SK-N-SH (cell line): ENCODE data around the gene TNFRSF19. TPM values are rescaled to one million over a fixed set of nuclear protein-coding genes. Genes with fewer than 3 reads are reported as not detected.

ENCODE experiments used
- CTCF ChIA-PET: fragments of 300-600, 350-600 bp; formaldehyde crosslinking; extraction: SDS; loops from one replicate; lab custom pipeline; 2021; lab: Yijun Ruan, JAX
- POLR2A ChIA-PET: fragments of 350-600 bp; sonication (Branson Sonifier 250); formaldehyde crosslinking; extraction: SDS; loops from one replicate; lab custom pipeline; 2020; ENCODE audit warnings: antibody characterized with exemption, inconsistent platforms; lab: Yijun Ruan, JAX
- DNase-seq: peaks from one replicate; pipeline ENCODE4 v3.0.0; 2012
- H2AFZ ChIP-seq: fragments of 200-600 bp; sonication (generic); 2 replicates; pipeline ENCODE4 v1.8.1; 2016; ENCODE audit warnings: antibody characterized with exemption, mild to moderate bottlenecking, low read depth
- H3F3A ChIP-seq: fragments of 200-600 bp; sonication (generic); replicated peaks from 2 replicates; pipeline ENCODE3; 2016; ENCODE audit warnings: antibody characterized with exemption, mild to moderate bottlenecking; ENCODE audit not compliant: insufficient read depth
- H3K27ac ChIP-seq, 2 experiments: fragments of 200-500 bp in 1 of 2; fragments of 200-600 bp in 1 of 2; sonication (Bioruptor generic) in 1 of 2; sonication (generic), shearing (Covaris generic) in 1 of 2; 2 replicates each; pipeline versions ENCODE4 v1.5.1 to v1.6.1; 2014 to 2016; ENCODE audit warnings: low read depth in 2 of 2, inconsistent platforms in 1 of 2, low read length in 1 of 2, mild to moderate bottlenecking in 1 of 2, mixed read lengths in 1 of 2
- H3K27me3 ChIP-seq: fragments of 200-600 bp; sonication (generic), shearing (Covaris generic); 2 replicates; pipeline ENCODE4 v1.6.1; 2016; ENCODE audit warnings: mixed run types; ENCODE audit not compliant: insufficient read depth
- H3K36me3 ChIP-seq, 2 experiments: fragments of 200-500 bp in 1 of 2; fragments of 200-600 bp in 1 of 2; sonication (Bioruptor generic) in 1 of 2; sonication (generic) in 1 of 2; replicated peaks in 1 of 2; 2 replicates each; pipeline versions ENCODE3 to v1.5.1; 2014 to 2016; ENCODE audit warnings: low read length in 1 of 2, mild to moderate bottlenecking in 1 of 2; ENCODE audit not compliant: insufficient read depth in 2 of 2, control insufficient read depth in 1 of 2
- H3K4me1 ChIP-seq, 2 experiments: fragments of 200-500 bp in 1 of 2; fragments of 200-600 bp in 1 of 2; sonication (Bioruptor generic) in 1 of 2; sonication (generic), shearing (Covaris generic) in 1 of 2; 2 replicates each; pipeline versions ENCODE4 v1.5.1 to v1.6.1; 2014 to 2016; ENCODE audit warnings: low read depth in 1 of 2, low read length in 1 of 2, mixed run types in 1 of 2; ENCODE audit not compliant: insufficient read depth in 2 of 2, control insufficient read depth in 1 of 2
- H3K4me2 ChIP-seq: fragments of 200-600 bp; sonication (generic), shearing (Covaris generic); 2 replicates; pipeline ENCODE4 v1.6.1; 2017; ENCODE audit warnings: mixed run types
- H3K4me3 ChIP-seq, 2 experiments: fragments of 200-500 bp in 1 of 2; fragments of 200-600 bp in 1 of 2; sonication (Bioruptor generic) in 1 of 2; sonication (generic), shearing (Covaris generic) in 1 of 2; 2 replicates each; pipeline versions ENCODE4 v1.5.1 to v1.8.1; 2014 to 2016; ENCODE audit warnings: low read depth in 2 of 2, inconsistent platforms in 1 of 2, low read length in 1 of 2, mild to moderate bottlenecking in 1 of 2, mixed read lengths in 1 of 2, moderate library complexity in 1 of 2
- H3K79me2 ChIP-seq: fragments of 200-600 bp; sonication (generic); 2 replicates; pipeline ENCODE4 v1.8.1; 2017; ENCODE audit warnings: mild to moderate bottlenecking; ENCODE audit not compliant: insufficient read depth
- H3K9ac ChIP-seq: fragments of 200-600 bp; sonication (generic); 2 replicates; pipeline ENCODE4 v1.6.1; 2017; ENCODE audit warnings: mixed run types
- H3K9me2 ChIP-seq: fragments of 200-600 bp; sonication (generic); 2 replicates; pipeline ENCODE4 v1.6.1; 2017; ENCODE audit warnings: mixed run types
- H3K9me3 ChIP-seq: fragments of 200-600 bp; sonication (generic); 2 replicates; pipeline ENCODE4 v1.6.1; 2017; ENCODE audit warnings: mixed run types, mild to moderate bottlenecking, moderate library complexity
- H4K20me1 ChIP-seq: fragments of 200-600 bp; sonication (generic); 2 replicates; pipeline ENCODE4 v1.6.1; 2017; ENCODE audit warnings: mild to moderate bottlenecking, mixed run types; ENCODE audit not compliant: insufficient read depth
- CHD2 ChIP-seq: fragments of 150-350 bp; IDR thresholded peaks from 2 replicates; pipeline ENCODE4 v1.6.1; 2018; ENCODE audit warnings: low read length; ENCODE audit not compliant: partially characterized antibody
- EZH2phosphoT487 ChIP-seq: fragments of 200-600 bp; sonication (generic); IDR thresholded peaks from 2 replicates; pipeline ENCODE4 v1.6.1; 2017; ENCODE audit warnings: low read depth, mixed run types, mild to moderate bottlenecking, antibody characterized with exemption, moderate library complexity, borderline replicate concordance
- FOSL2 ChIP-seq: IDR thresholded peaks from 2 replicates; pipeline ENCODE4 v1.4.0; 2012; ENCODE audit warnings: low read depth, mild to moderate bottlenecking, moderate library complexity, borderline replicate concordance
- FOXJ3 ChIP-seq: sonication (generic); formaldehyde crosslinking; IDR thresholded peaks from 2 replicates; pipeline ENCODE4 v1.5.1; 2020; ENCODE audit warnings: mild to moderate bottlenecking, missing genetic modification reagents
- FOXM1 ChIP-seq: IDR thresholded peaks from 2 replicates; pipeline ENCODE4 v1.4.0; 2012; ENCODE audit warnings: low read depth, mild to moderate bottlenecking
- MAX ChIP-seq: IDR thresholded peaks from 2 replicates; pipeline ENCODE4 v1.4.0; 2012; ENCODE audit warnings: low read depth
- MEF2A ChIP-seq: IDR thresholded peaks from 2 replicates; pipeline ENCODE4 v1.4.0; 2012; ENCODE audit warnings: low read depth, borderline replicate concordance
- MXI1 ChIP-seq: IDR thresholded peaks from 2 replicates; pipeline ENCODE4 v1.6.1; 2012; ENCODE audit warnings: mild to moderate bottlenecking, low read depth, low read length, improper control_type of control experiment
- NRF1 ChIP-seq: IDR thresholded peaks from 2 replicates; pipeline ENCODE4 v1.6.1; 2012; ENCODE audit warnings: low read depth, mild to moderate bottlenecking, low read length
- PBX3 ChIP-seq: IDR thresholded peaks from 2 replicates; pipeline ENCODE4; 2012
- POLR2AphosphoS5 ChIP-seq: IDR thresholded peaks from 2 replicates; pipeline ENCODE4 v1.6.1; 2012; ENCODE audit warnings: low read depth, low read length
- RAD21 ChIP-seq: IDR thresholded peaks from 2 replicates; pipeline ENCODE4 v1.6.1; 2012; ENCODE audit warnings: mild to moderate bottlenecking, low read length
- RCOR1 ChIP-seq: fragments of 150-350 bp; IDR thresholded peaks from 2 replicates; pipeline ENCODE4 v1.6.1; 2017; ENCODE audit warnings: antibody characterized with exemption, low read length
- REST ChIP-seq: IDR thresholded peaks from 2 replicates; pipeline ENCODE4 v1.6.1; 2012; ENCODE audit warnings: mild to moderate bottlenecking, low read depth, low read length, moderate library complexity
- RXRA ChIP-seq: IDR thresholded peaks from 2 replicates; pipeline ENCODE4 v1.4.0; 2012; ENCODE audit warnings: low read depth, mild to moderate bottlenecking, borderline replicate concordance
- SMC3 ChIP-seq: IDR thresholded peaks from 2 replicates; pipeline ENCODE4 v1.6.1; 2012; ENCODE audit warnings: low read depth, low read length, improper control_type of control experiment
- USF2 ChIP-seq: fragments of 150-350 bp; IDR thresholded peaks from 2 replicates; pipeline ENCODE4 v1.6.1; 2017; ENCODE audit warnings: antibody characterized with exemption, low read length, low read depth, borderline replicate concordance
- WGBS: methylation state at CpG from one replicate; pipeline ENCODE4 v1.1.6; 2017; ENCODE audit warnings: low lambda C conversion rate; 5-methylcytosine and 5-hydroxymethylcytosine counted together
- polyA plus RNA-seq, 3 experiments: library from polyadenylated mRNA; depleted of rRNA; stranded (reverse); fragments of >200 nt; gene quantifications; 2 replicates each; pipeline ENCODE4 v1.2.3, GENCODE V29; 2012

TNFRSF19 gene
- polyA plus RNA-seq, 1 of the 3 experiments (the other 2 are of a cell fraction), result 4.6 TPM

GRCh38 chr13:23574421-23575145 lies 4.4 kb downstream of the TNFRSF19 start (continued):
- TF ChIP-seq REST, result no peak
- no peak for TF ChIP-seq RXRA
- no peak for TF ChIP-seq CHD2
- no peak for TF ChIP-seq SMC3
- TF ChIP-seq RAD21, result no peak
- no peak for TF ChIP-seq FOXJ3 (CRISPR knock-in tag)
- no peak for TF ChIP-seq MXI1
- no peak for TF ChIP-seq EZH2phosphoT487

- WGBS, result 79% methylated on average over 1 of the region's 1 CpG
- Histone ChIP-seq H2AFZ (no peak overlapping the region), H3K9me3 (no peaks in the 10 kb centered on the region), H3K4me1 (peaks cover 0 to 20% of the 10 kb centered on the region in 2 experiments; a peak in 2 of 4 replicates), H3K9me2 (no peaks in the 10 kb centered on the region), H3K9ac (no peak overlapping the region), H4K20me1 (no peaks in the 10 kb centered on the region), H3F3A (no peaks in the 10 kb centered on the region), H3K79me2 (peaks cover 21% of the 10 kb centered on the region), H3K4me2 (no peak overlapping the region), H3K27ac (no peak overlapping the region), H3K4me3 (no peak overlapping the region), H3K27me3 (no peaks in the 10 kb centered on the region), H3K36me3 (no peaks in the 10 kb centered on the region)
- no peak for DNase-seq
- TF ChIP-seq MXI1 (no peak), PBX3 (no peak), FOXM1 (no peak), FOSL2 (no peak), CHD2 (no peak), RAD21 (no peak), FOXJ3 (CRISPR knock-in tag) (no peak), RCOR1 (no peak), USF2 (no peak), NRF1 (no peak), REST (no peak), SMC3 (no peak), POLR2AphosphoS5 (no peak), MAX (no peak), MEF2A (no peak)
- POLR2A ChIA-PET, result no interaction called here
- CTCF ChIA-PET, result interaction anchor here (2.1 kb wide), 2 partner anchors 108 to 314 kb away, joined by 7 to 8 read pairs; partner anchors contain the start of gene MIPEP
Measured at GRCh38 chr13:23575632-23576031, 5.4 kb downstream of the TNFRSF19 start.
